Gastroesophageal sphincter (tissue), 4 donors: ENCODE data around the gene ZNF280B. TPM values are rescaled to one million over a fixed set of nuclear protein-coding genes. Genes with fewer than 3 reads are reported as not detected.

Source experiments
- ATAC-seq: fragments of 150-250 bp; one replicate; pipeline ENCODE4 v1.9.1; 2016; ENCODE audit warnings: mild to moderate bottlenecking, moderate library complexity
- H3K27ac ChIP-seq, 4 donors: fragments of 200-600 bp; sonication (generic) in 3 of 4; 1 replicate in 3 of 4; 2 replicates in 1 of 4; pipeline ENCODE4 v1.5.1; 2016 to 2019
- H3K27me3 ChIP-seq: fragments of 200-600 bp; sonication (generic); one replicate; pipeline ENCODE4 v1.5.1; 2019
- H3K36me3 ChIP-seq, 2 donors: fragments of 200-600 bp; sonication (generic); one replicate each; pipeline ENCODE4 v1.5.1; 2019; ENCODE audit warnings: control low read depth in 1 of 2
- H3K4me1 ChIP-seq, 3 donors: fragments of 200-600 bp; sonication (generic); 1 replicate in 2 of 3; 2 replicates in 1 of 3; pipeline ENCODE4 v1.5.1; 2016 to 2019; ENCODE audit warnings: control low read depth in 2 of 3
- H3K4me3 ChIP-seq, 2 donors: fragments of 200-600 bp; sonication (generic); one replicate each; pipeline ENCODE4 v1.5.1; 2019; ENCODE audit warnings: mild to moderate bottlenecking in 1 of 2, moderate library complexity in 1 of 2
- H3K9me3 ChIP-seq, 3 donors: fragments of 200-600 bp; sonication (generic); one replicate each; pipeline ENCODE4 v1.5.1; 2017 to 2019; ENCODE audit warnings: control low read depth in 2 of 3
- EP300 ChIP-seq: sonication (generic); formaldehyde crosslinking; IDR thresholded peaks from one replicate; pipeline ENCODE4 v1.6.1; 2017; ENCODE audit warnings: antibody characterized with exemption, mild to moderate bottlenecking
- POLR2A ChIP-seq, 2 donors: fragments of 450-650 bp; IDR thresholded peaks; one replicate each; pipeline ENCODE4 v1.6.1; 2017; ENCODE audit warnings: antibody characterized with exemption in 2 of 2, mild to moderate bottlenecking in 2 of 2, moderate library complexity in 1 of 2
- POLR2AphosphoS5 ChIP-seq: sonication (generic); formaldehyde crosslinking; IDR thresholded peaks from one replicate; pipeline ENCODE4 v1.6.1; 2017; ENCODE audit warnings: antibody characterized with exemption
- WGBS, 2 donors: methylation state at CpG; one replicate each; pipeline ENCODE4 v1.1.5; 2018; ENCODE audit warnings: low coverage in 1 of 2; 5-methylcytosine and 5-hydroxymethylcytosine counted together
- total RNA-seq, 4 donors: library from RNA; depleted of rRNA; stranded (reverse); fragments of >200 nt; gene quantifications; one replicate each; pipeline ENCODE4 v1.1.0, GENCODE V29; 2016
- TF ChIP-seq, protein P1 (sequence below), 4 experiments: fragments of 200-600 bp in 2 of 4; fragments of 450-650 bp in 2 of 4; sonication (generic) in 1 of 4; IDR thresholded peaks; one replicate each; pipeline ENCODE4 v1.5.1; 2017 to 2019; ENCODE audit warnings: antibody characterized with exemption in 4 of 4, mild to moderate bottlenecking in 2 of 4, moderate library complexity in 2 of 4

The ZNF280B gene
- total RNA-seq, 4 donors from 2014 or later, result 0.16 to 1.1 (median 0.44) TPM

DNA sequence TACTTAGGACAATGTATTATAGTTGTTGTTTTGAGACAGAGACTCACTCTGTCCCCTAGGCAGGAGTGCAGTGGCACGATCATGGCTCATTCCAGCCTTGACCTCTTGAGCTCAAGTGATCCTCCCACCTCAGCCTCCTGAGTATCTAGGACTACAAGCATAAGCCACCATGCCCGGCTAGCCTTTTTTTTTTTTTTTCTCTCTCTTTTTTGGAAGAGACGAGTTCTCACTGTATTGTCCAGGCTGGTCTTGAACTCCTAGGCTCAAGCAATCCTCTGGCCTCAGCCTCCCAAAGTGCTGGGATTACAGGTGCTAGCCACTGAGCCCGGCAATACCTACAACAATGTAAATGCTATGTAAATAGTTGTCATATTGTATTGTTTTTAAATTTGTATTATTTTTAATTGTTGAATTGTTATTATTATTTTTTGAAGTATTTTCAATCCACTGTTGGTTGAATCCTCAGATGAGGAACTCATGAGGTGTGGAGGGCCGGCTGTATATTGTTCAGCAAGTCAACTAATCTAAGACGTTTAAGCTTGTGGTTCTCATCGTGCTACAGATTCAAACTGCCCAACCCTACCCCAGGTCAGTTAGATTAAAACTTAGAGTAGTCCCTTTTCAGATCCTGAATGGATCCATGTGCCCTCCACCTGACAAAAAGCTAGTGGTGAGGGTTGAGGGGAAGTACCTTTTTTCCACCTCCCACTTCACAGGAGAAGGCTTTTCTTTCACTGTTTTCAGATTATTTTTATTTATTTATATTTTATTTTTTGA is 23.4 kb upstream of the ZNF280B start:
- no peak for ATAC-seq
- H3K27me3 ChIP-seq, result peaks cover 23% of the 10 kb centered on the region
- no peak overlapping the region for H3K4me3 ChIP-seq
- no peak overlapping the region for H3K27ac ChIP-seq
- WGBS, 2 donors, result 79 to 84% methylated on average over 5 to 7 of the region's 7 CpGs
- no peaks in the 10 kb centered on the region for H3K9me3 ChIP-seq
- no peaks in the 10 kb centered on the region for H3K36me3 ChIP-seq
- no peaks in the 10 kb centered on the region for H3K4me1 ChIP-seq
- TF ChIP-seq, protein P1, sequence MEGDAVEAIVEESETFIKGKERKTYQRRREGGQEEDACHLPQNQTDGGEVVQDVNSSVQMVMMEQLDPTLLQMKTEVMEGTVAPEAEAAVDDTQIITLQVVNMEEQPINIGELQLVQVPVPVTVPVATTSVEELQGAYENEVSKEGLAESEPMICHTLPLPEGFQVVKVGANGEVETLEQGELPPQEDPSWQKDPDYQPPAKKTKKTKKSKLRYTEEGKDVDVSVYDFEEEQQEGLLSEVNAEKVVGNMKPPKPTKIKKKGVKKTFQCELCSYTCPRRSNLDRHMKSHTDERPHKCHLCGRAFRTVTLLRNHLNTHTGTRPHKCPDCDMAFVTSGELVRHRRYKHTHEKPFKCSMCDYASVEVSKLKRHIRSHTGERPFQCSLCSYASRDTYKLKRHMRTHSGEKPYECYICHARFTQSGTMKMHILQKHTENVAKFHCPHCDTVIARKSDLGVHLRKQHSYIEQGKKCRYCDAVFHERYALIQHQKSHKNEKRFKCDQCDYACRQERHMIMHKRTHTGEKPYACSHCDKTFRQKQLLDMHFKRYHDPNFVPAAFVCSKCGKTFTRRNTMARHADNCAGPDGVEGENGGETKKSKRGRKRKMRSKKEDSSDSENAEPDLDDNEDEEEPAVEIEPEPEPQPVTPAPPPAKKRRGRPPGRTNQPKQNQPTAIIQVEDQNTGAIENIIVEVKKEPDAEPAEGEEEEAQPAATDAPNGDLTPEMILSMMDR (IDR thresholded peaks at IDR 0.05), result no peak
- TF ChIP-seq EP300, result no peak
- no peak for TF ChIP-seq POLR2AphosphoS5
- no peak for TF ChIP-seq POLR2A (IDR thresholded peaks at IDR 0.05)

DNA sequence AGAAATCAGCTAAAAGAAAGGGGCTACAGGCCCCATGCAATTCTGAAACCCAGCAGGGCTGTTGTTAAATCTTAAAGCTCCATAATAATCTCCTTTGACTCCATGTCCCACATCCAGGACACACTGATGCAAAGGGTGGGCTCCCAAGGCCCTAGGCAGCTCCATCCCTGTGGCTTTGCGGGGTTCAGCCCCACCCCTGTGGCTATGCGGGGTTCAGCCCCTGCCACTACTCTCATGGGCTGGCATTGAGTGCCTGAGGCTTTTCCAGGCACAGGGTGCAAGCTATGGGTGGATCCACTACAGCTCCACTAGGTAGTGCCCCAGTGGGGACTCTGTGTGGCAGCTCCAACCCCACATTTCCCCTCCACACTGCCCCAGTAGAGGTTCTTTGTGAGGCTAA is 20.2 kb upstream of the ZNF280B start:
- TF ChIP-seq POLR2A (IDR thresholded peaks at IDR 0.05) (no peak), EP300 (no peak), POLR2AphosphoS5 (no peak)
- TF ChIP-seq, protein P1 (IDR thresholded peaks at IDR 0.05), result no peak
- ATAC-seq, result no peak
- Histone ChIP-seq H3K9me3 (no peaks in the 10 kb centered on the region), H3K27ac (no peak overlapping the region), H3K4me3 (no peak overlapping the region), H3K4me1 (no peaks in the 10 kb centered on the region), H3K27me3 (peaks cover 12% of the 10 kb centered on the region), H3K36me3 (no peaks in the 10 kb centered on the region)
- WGBS, 2 donors, result no CpG with 5 or more reads among the region's 2 CpGs

DNA sequence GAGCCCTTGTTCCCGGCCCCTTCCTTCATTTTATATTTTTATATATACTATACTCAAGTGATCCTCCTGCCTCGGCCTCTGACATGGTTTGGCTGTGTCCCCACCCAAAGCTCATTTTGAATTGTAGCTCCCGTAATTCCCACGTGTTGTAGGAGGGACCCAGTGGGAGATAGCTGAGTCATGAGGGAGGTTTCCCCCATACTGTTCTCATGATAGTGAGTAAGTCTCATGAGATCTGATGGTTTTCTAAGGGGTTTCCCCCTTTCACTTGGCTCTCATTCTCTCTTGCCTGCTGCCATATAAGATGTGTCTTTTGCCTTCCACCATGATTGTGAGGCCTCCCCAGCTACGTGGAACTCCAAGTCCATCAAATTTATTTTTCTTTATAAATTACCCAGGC is 18.8 kb upstream of the ZNF280B start:
- peaks cover 19% of the 10 kb centered on the region for H3K27me3 ChIP-seq
- ATAC-seq, result no peak
- TF ChIP-seq POLR2AphosphoS5, result no peak
- TF ChIP-seq, protein P1 (IDR thresholded peaks at IDR 0.05), result no peak
- no peak for TF ChIP-seq POLR2A (IDR thresholded peaks at IDR 0.05)
- no peak for TF ChIP-seq EP300
- H3K9me3 ChIP-seq, result no peaks in the 10 kb centered on the region
- H3K36me3 ChIP-seq, result no peaks in the 10 kb centered on the region
- no peak overlapping the region for H3K27ac ChIP-seq
- no peak overlapping the region for H3K4me3 ChIP-seq
- no peaks in the 10 kb centered on the region for H3K4me1 ChIP-seq
- whole genome bisulfite sequencing, 2 donors, result 67 to 78% methylated on average over 1 to 5 of the region's 5 CpGs

DNA sequence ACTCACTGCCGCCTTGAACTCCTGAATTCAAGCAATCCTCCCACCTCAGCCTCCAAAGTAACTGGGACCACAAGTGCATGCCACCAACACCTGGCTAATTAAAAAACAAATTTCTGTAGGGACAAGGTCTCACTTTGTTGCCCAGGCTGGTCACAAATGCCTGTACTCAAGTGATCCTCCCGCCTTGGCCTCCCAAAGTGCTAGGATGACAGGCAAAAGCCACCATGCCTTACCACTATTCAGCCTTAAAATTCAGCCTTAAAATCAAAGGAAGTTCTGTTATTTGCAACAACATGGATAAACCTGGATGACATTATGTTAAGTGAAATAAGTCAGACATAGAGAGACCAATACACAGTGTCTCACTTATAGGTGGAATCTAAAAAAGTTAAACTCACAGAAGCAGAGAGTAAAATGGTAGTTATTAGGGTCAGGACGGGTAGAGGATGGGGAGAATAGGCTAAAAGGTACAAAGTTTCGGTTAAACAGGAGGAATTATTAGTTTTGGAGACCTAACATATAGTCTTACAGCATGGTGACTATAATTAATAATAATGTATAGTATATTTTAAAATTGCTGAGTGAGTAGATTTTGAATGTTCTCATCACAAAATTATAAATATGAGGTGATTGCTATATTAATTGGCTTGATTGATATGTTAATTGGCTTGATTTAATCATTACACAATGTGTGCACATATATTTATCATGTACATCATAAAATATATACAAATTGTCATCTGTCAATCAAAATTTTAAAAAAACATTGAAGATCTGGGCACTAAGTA is 17.8 kb upstream of the ZNF280B start:
- no peak overlapping the region for H3K4me3 ChIP-seq
- H3K27me3 ChIP-seq, result peaks cover 19% of the 10 kb centered on the region
- no peak for TF ChIP-seq EP300
- TF ChIP-seq, protein P1 (IDR thresholded peaks at IDR 0.05), result no peak
- no peak for TF ChIP-seq POLR2AphosphoS5
- no peak for TF ChIP-seq POLR2A (IDR thresholded peaks at IDR 0.05)
- H3K36me3 ChIP-seq, result no peaks in the 10 kb centered on the region
- no peaks in the 10 kb centered on the region for H3K9me3 ChIP-seq
- WGBS, 2 donors, result 57 to 79% methylated on average over 3 of the region's 4 CpGs
- ATAC-seq, result no peak
- no peaks in the 10 kb centered on the region for H3K4me1 ChIP-seq
- H3K27ac ChIP-seq, result no peak overlapping the region
